ENCODE results near the gene UBE2Q1.

Gene UBE2Q1

GRCh38 chr1:154573168-154573510 lies 14.7 kb upstream of the UBE2Q1 start:
- DNase-seq (no peak), ATAC-seq (replicated peaks) (no peak)

GRCh38 chr1:154572468-154573167 lies 14.2 kb upstream of the UBE2Q1 start:
- no peaks in the 10 kb centered on the region for H3K9me3 Mint-ChIP-seq
- ATAC-seq (replicated peaks) (no peak), DNase-seq (no peak)
- peaks cover 14 to 35% of the 10 kb centered on the region in 2 donors for H3K27me3 Mint-ChIP-seq
- H3K27ac Mint-ChIP-seq, result no peak overlapping the region
- H3K4me1 Mint-ChIP-seq (ENCODE audit: low read depth in 2 of 2), result peaks cover 11 to 12% of the 10 kb centered on the region in 2 donors
- H3K36me3 Mint-ChIP-seq (ENCODE audit: insufficient read depth), result peaks cover 3% of the 10 kb centered on the region
- no peak overlapping the region for H3K4me3 Mint-ChIP-seq

More at GRCh38 chr1:154573168-154573510, 14.7 kb upstream of the UBE2Q1 start:
- H3K36me3 Mint-ChIP-seq (ENCODE audit: insufficient read depth), result peaks cover 3% of the 10 kb centered on the region
- no peak overlapping the region for H3K27ac Mint-ChIP-seq
- H3K9me3 Mint-ChIP-seq, result no peaks in the 10 kb centered on the region
- H3K4me3 Mint-ChIP-seq, result no peak overlapping the region
- H3K4me1 Mint-ChIP-seq (ENCODE audit: low read depth in 2 of 2), result peaks cover 6 to 7% of the 10 kb centered on the region in 2 donors
- peaks cover 9 to 30% of the 10 kb centered on the region in 2 donors for H3K27me3 Mint-ChIP-seq

GRCh38 chr1:154571964-154572288 lies 13.5 kb upstream of the UBE2Q1 start:
- Mint-ChIP-seq H3K27me3 (peaks cover 21 to 42% of the 10 kb centered on the region in 2 donors), H3K4me3 (no peak overlapping the region), H3K27ac (no peak overlapping the region), H3K36me3 (ENCODE audit: insufficient read depth) (peaks cover 7% of the 10 kb centered on the region), H3K9me3 (peaks cover 0 to 2% of the 10 kb centered on the region in 2 donors), H3K4me1 (ENCODE audit: low read depth in 2 of 2) (peaks cover 15% of the 10 kb centered on the region in 2 donors)
- ATAC-seq (replicated peaks), result no peak
- no peak for DNase-seq

- Mint-ChIP-seq H3K4me1 (ENCODE audit: low read depth in 2 of 2) (peaks cover 15% of the 10 kb centered on the region in 2 donors), H3K9me3 (peaks cover 0 to 2% of the 10 kb centered on the region in 2 donors), H3K4me3 (no peak overlapping the region), H3K36me3 (ENCODE audit: insufficient read depth) (peaks cover 7% of the 10 kb centered on the region), H3K27ac (no peak overlapping the region), H3K27me3 (peaks cover 27 to 48% of the 10 kb centered on the region in 2 donors)
- no peak for DNase-seq
- ATAC-seq (replicated peaks), result no peak
Observed at GRCh38 chr1:154571244-154571963, 12.9 kb upstream of the UBE2Q1 start.

GRCh38 chr1:154568157-154568815 lies 9.8 kb upstream of the UBE2Q1 start:
- no peak overlapping the region for H3K27ac Mint-ChIP-seq

GRCh38 chr1:154567386-154568156 lies 9.1 kb upstream of the UBE2Q1 start, which contains the start of gene CHRNB2:
CHRNB2 (plus strand) TSS chr1:154567778; CDS start chr1:154568045, 267 bp downstream.
- Mint-ChIP-seq H3K36me3 (ENCODE audit: insufficient read depth) (peaks cover 4% of the 10 kb centered on the region), H3K9me3 (peaks cover 0 to 2% of the 10 kb centered on the region in 2 donors), H3K27ac (no peak within 1 kb of the TSS), H3K27me3 (peaks cover 36 to 65% of the 10 kb centered on the region in 2 donors), H3K4me3 (peak within 1 kb of the TSS; percentile 49 to 59), H3K4me1 (ENCODE audit: low read depth in 2 of 2) (peaks cover 8 to 9% of the 10 kb centered on the region in 2 donors)
- DNase-seq (peak; percentile 70 to 78 (median 73)), ATAC-seq (replicated peaks) (peak; percentile 99)

More at GRCh38 chr1:154568157-154568815, 9.8 kb upstream of the UBE2Q1 start:
- H3K4me3 Mint-ChIP-seq, result peak overlapping the region in 1 of 2 donors; percentile 59
- DNase-seq (peak in 1 of 3 experiments; percentile 6), ATAC-seq (replicated peaks) (peak; percentile 13)
- peaks cover 4% of the 10 kb centered on the region for H3K36me3 Mint-ChIP-seq (ENCODE audit: insufficient read depth)
- peaks cover 9 to 13% of the 10 kb centered on the region in 2 donors for H3K4me1 Mint-ChIP-seq (ENCODE audit: low read depth in 2 of 2)
- H3K27me3 Mint-ChIP-seq, result peaks cover 39 to 65% of the 10 kb centered on the region in 2 donors
- peaks cover 0 to 2% of the 10 kb centered on the region in 2 donors for H3K9me3 Mint-ChIP-seq

GRCh38 chr1:154565876-154566275 lies 7.4 kb upstream of the UBE2Q1 start:
- no peak overlapping the region for H3K4me3 Mint-ChIP-seq
- H3K4me1 Mint-ChIP-seq (ENCODE audit: low read depth in 2 of 2), result peaks cover 8 to 9% of the 10 kb centered on the region in 2 donors
- H3K9me3 Mint-ChIP-seq, result peaks cover 0 to 2% of the 10 kb centered on the region in 2 donors
- no peak overlapping the region for H3K27ac Mint-ChIP-seq
- ATAC-seq (replicated peaks), result no peak
- H3K36me3 Mint-ChIP-seq (ENCODE audit: insufficient read depth), result peaks cover 4% of the 10 kb centered on the region
- H3K27me3 Mint-ChIP-seq, result peaks cover 36 to 55% of the 10 kb centered on the region in 2 donors
- DNase-seq, result no peak

- Mint-ChIP-seq H3K4me1 (ENCODE audit: low read depth in 2 of 2) (peaks cover 29 to 39% of the 10 kb centered on the region in 2 donors), H3K36me3 (ENCODE audit: insufficient read depth) (peaks cover 35% of the 10 kb centered on the region), H3K9me3 (no peaks in the 10 kb centered on the region), H3K4me3 (peak overlapping the region; percentile 93 to 94), H3K27ac (peak overlapping the region; percentile 88 to 92), H3K27me3 (no peaks in the 10 kb centered on the region)
- peak; percentile 81 to 84 (median 83) for DNase-seq
- ATAC-seq (replicated peaks), result peak; percentile 43
Observed at GRCh38 chr1:154559466-154560044, 1.1 kb upstream of the UBE2Q1 start.

- peaks cover 29 to 40% of the 10 kb centered on the region in 2 donors for H3K4me1 Mint-ChIP-seq (ENCODE audit: low read depth in 2 of 2)
- ATAC-seq (replicated peaks), result peak; percentile 90
- no peaks in the 10 kb centered on the region for H3K9me3 Mint-ChIP-seq
- peaks cover 41% of the 10 kb centered on the region for H3K36me3 Mint-ChIP-seq (ENCODE audit: insufficient read depth)
- H3K27me3 Mint-ChIP-seq, result no peaks in the 10 kb centered on the region
- DNase-seq, result peak; percentile 99 to 100 (median 99)
- H3K4me3 Mint-ChIP-seq, result peak overlapping the region; percentile 93 to 94
- peak overlapping the region; percentile 88 to 92 for H3K27ac Mint-ChIP-seq
Observed at GRCh38 chr1:154558720-154559465, 431 bp upstream of the UBE2Q1 start.

GRCh38 chr1:154557248-154557938 lies 1.1 kb downstream of the UBE2Q1 start:
- H3K9me3 Mint-ChIP-seq, result no peaks in the 10 kb centered on the region
- peaks cover 53% of the 10 kb centered on the region for H3K36me3 Mint-ChIP-seq (ENCODE audit: insufficient read depth)
- peak overlapping the region; percentile 88 to 92 for H3K27ac Mint-ChIP-seq
- peak overlapping the region; percentile 91 to 92 for H3K4me3 Mint-ChIP-seq
- H3K27me3 Mint-ChIP-seq, result no peaks in the 10 kb centered on the region
- ATAC-seq (replicated peaks) (no peak), DNase-seq (no peak)
- peaks cover 33 to 40% of the 10 kb centered on the region in 2 donors for H3K4me1 Mint-ChIP-seq (ENCODE audit: low read depth in 2 of 2)

- no peak for DNase-seq
- Mint-ChIP-seq H3K27ac (peak overlapping the region; percentile 55 to 92), H3K4me3 (peak overlapping the region; percentile 91 to 92), H3K9me3 (no peaks in the 10 kb centered on the region), H3K27me3 (no peaks in the 10 kb centered on the region), H3K36me3 (ENCODE audit: insufficient read depth) (peaks cover 63% of the 10 kb centered on the region), H3K4me1 (ENCODE audit: low read depth in 2 of 2) (peaks cover 36 to 40% of the 10 kb centered on the region in 2 donors)
- no peak for ATAC-seq (replicated peaks)
Observed at GRCh38 chr1:154556422-154556821, 2.0 kb downstream of the UBE2Q1 start.
